HG03575 (cell line): ENCODE data around the gene SUSD1.

ENCODE experiments used
- ATAC-seq: cut with Tn5 transposase; IDR thresholded peaks from one replicate; pipeline ENCODE4 v1.9.1; 2021; ENCODE audit not compliant: unreplicated experiment, insufficient number of reproducible peaks, low FRiP score; ENCODE audit errors: extremely low read depth

Gene SUSD1

GRCh38 chr9:112175796-112176315 is 759 bp upstream of the SUSD1 start:
- ATAC-seq, result no peak

GRCh38 chr9:112174222-112174964 is 704 bp downstream of the SUSD1 start:
- ATAC-seq, result peak; percentile 49

DNA sequence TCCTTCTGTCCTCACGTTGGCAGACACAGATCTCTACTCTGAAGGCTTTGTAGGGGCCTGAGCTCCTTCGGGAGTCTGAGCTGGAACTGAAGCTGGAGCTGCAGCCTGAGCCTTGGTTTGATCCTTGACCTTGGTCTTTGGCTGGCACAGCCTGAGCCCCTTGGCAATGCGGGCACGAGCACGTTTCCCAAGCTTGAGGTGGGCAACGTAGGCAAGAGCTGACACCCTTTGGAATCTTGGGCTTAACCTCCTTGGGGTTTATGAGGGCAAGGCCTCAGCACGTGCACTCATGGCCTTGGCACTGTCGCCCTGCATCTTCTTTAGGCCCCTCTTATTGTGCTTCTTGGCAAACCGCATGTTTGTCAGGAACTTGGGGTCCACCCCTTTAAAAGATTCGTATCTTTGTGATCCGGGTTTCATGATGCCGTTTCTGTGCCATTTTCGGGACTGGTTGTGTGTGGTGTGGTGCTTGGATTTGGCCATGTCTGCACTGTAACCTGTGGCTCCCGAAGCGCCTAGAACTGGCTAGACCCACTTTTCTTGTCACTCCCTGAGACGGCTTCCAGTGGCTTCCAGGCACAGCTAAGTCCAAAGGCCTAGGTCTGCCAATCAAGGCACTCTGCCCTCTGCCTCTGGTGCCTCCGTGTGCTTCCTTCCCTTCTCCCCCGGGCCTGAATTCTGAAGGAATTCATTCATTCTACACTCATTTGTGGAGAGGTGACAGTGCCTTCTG is 1.4 kb downstream of the SUSD1 start:
- no peak for ATAC-seq

DNA sequence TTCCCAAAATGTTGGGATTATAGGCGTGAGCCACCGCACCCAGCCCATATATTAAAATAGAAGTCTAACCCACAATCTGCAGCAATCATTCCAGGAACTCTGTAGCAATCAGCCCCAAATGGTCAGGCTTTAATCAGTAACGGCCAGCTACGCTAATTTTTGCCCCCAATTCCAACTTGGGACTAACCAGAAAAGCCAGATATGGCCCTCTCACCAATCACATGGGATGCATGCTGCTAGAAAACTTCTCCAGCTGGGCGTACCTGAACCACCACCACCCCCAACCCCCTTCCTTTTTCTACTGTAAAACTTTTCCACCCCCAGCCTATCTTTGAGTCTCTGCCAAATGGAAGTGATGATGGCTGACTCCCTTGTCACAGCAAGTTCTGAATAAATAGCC is 4.1 kb downstream of the SUSD1 start:
- ATAC-seq, result no peak

- no peak for ATAC-seq
These were observed 4.9 kb downstream of the SUSD1 start for GRCh38 chr9:112170235-112170634.

- ATAC-seq, result no peak
These were observed 5.7 kb downstream of the SUSD1 start for GRCh38 chr9:112169368-112169767.

GRCh38 chr9:112168197-112168596 is 6.9 kb downstream of the SUSD1 start:
- no peak for ATAC-seq

DNA sequence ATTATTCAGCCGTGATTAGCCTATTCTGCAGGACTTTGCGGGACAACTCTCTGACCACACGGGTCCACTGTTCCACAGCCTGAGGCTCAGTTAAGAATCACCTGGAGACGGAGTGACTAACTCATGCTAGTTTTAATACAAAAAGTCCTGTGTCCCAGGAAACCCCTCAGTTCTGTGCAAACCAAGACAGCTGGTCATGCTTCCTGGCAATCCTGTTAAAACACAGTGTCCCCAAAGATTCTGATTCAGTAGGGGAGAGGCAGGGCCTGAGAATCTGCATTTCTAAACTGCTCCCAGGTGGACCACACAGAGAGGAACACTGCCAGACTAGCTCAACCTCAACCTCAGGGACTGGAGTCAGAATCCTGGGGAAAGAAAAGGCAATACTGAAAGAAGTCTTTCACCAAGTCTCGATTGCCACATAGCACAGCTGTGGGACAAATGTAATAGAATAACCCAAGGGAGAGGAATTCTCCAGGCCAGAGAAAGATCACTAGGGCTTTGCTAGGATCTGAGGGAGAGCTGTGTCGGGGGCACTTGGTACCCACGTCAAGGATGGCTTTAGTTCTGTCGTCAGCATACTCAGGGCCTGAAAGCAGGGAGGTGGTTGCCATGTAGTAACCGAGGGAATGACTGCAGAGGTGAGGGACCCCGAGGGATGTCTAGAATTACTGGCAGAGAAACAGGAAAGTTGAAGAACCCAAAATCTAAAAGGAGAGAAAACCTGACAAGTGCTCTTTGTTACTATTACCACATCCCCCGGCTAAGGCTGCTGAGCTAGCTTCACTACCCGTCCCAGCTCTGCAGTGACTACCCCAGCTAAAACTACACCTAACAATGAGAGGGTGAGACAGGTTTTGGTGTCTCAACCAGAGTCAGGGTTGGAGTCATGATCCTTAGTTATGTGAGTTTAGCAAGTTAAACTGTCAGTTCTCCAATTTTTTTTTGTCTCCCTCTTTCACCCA is 8.6 kb downstream of the SUSD1 start:
- ATAC-seq, result no peak

DNA sequence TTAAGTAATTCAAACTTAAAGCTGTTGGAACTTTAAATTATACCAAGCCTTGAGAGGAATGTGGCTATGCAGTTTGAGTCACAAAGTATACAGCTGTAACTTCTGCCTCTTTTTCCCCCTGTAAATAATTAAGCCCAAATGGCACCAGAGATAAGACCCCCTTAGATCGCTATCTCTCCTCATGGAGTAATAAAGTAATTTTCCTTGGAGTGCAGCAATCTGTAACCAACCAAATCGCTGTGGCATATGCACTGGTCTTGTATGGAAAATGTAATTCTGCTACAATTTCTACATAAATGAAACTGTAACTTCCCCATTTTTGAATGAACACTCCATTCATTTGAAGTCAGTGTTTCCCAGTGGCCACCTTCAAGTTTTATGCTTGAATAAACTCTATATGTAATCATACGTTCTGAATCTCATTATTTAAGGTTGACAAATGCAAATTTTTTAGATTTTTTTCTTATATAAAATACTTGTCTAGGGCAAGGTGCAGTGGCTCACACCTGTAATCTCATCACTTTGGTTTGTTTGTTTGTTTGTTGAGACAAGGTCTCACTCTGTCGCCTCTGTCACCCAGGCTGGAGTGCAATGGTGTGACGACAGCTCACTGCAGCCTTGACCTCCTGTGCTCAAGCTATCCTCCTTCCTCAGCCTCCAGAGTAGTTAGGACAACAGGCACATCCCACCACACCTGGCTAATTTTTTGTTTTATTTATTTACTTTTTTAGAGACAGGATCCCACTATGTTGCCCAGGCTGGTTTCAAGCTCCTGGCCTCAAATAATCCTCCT is 12.3 kb downstream of the SUSD1 start:
- ATAC-seq, result no peak

DNA sequence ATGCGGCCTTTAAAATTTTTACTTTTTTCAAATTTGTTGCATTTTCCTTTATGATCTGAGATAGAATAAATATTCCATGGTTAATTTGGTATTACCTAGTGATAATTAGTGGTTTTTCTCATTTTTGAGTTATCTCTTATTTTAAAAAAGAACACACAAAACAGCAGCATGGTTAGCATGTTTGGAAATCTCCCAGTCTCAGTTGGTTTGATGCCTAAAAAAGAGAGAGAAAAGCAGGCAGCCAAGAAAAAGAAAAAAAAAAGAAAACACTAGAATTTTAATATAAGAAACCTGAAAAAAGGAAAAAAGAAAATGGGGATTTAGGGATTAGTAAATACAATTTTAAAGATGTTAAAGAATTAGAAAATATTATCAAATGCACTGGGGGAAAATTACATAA is 15.3 kb downstream of the SUSD1 start:
- no peak for ATAC-seq

DNA sequence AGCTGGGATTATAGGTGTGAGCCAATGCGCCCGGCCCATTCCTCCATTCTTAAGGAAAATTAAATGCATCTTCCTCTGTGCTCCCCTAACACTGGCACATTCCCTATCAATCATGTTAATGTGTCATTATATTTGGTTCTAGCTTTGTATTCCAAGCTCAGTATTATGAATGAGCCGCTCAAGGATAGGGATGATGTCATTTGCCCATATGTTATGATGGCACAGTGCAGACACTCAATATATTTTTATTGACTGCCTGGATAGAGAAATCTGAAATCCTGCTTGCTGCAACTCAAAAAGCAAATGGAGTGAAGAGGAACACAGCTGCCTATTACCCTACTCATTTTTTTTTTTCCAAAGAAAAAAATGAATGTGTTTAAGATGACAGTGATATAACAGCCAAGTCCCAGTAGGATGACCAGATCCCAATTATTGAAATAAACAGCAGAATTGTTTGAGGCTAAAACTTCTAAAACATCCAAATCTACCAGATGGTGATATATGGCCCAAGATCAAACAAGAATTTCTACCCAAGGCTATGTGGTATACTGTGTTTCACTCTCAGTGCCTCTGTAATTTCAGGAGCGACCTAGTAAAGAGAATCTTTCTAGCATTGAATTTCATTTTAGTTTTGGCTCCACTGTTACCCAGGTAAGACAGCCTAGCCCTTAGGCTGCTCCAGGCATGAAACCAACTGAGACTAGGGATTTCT is 16.3 kb downstream of the SUSD1 start:
- ATAC-seq, result no peak

- no peak for ATAC-seq
These were observed 17.1 kb downstream of the SUSD1 start for GRCh38 chr9:112157961-112158360.

DNA sequence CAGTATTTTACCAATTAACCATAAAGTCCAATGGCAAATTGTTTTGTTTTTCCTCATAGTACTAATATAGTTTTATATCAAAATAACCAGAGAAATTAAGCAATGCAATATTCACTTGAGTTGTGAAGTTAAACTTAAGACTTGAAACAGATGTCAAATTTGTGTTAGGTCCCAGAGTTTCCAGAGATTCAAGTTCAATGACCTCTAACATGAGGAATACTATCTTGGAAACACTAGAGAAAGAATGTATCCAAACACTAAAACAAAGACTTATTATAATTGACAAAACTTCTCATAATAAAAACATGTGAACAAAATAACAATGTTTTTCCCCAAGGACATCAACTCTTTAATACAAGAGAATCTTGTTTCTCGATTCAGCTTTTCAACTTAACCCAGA is 18.0 kb downstream of the SUSD1 start:
- no peak for ATAC-seq

DNA sequence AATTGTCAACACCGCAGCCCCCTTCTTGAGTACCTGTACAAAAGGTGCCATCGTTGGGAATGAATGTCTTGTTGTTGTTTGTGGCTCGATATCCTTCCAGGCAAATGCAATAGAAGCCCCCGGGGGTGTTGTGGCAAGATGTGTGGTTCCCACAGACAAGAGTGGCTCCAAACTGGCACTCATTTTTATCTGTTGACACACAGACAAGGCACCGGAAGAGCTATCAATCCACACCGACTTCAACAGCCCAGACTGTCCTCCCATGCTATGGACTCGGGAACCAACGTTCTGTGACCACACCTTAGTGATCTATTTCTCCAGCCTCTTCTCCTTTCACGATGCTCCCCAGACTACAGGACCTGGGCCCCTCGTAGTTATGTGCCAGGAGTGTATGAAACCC is 25.9 kb downstream of the SUSD1 start:
- ATAC-seq, result no peak

DNA sequence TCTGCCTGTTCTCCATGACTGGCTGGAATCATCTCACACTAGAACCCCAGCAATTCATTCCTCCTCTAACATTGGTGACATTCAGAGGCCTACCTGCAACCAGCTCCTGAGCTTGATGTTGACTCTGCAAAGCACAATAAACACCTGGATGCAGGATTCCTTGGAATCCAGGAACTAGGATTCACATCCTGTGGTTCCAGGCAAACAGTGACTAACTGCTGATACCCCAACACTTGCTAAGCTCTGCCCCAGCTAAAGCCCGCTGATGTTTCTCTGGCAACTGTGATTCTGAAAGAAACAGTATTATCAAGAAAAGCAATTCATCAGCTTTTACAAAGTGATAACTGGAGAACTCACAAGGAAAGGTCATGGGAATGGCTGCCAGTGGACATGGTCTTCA is 29.2 kb downstream of the SUSD1 start:
- no peak for ATAC-seq

DNA sequence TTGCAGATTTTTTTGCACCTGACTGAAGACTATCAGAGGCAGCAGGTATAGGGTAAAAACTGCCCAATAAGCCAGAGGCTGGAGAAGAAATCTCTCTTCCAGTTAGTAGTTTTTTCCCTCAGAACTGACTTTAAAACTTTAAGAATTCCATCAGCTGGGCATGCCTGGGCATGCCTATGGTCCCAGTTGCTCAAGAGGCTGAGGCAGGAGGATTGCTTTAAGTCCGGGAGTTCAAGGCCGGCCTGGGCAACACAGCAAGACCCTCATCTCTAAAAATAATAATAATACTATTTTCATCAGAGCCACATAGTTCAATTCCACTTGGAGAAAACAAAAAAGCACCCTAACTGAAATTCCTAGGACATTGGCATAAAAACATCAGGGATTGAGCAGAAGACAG is 30.3 kb downstream of the SUSD1 start:
- ATAC-seq, result no peak

- no peak for ATAC-seq
These were observed 32.7 kb downstream of the SUSD1 start for GRCh38 chr9:112142420-112142819.

GRCh38 chr9:112140936-112141335 is 34.2 kb downstream of the SUSD1 start:
- peak; percentile 22 for ATAC-seq
